ENCODE measurements around the gene PTX4. TPM values are rescaled to one million over a fixed set of nuclear protein-coding genes. Genes with fewer than 3 reads are reported as not detected.
"Not testable (repeated sequence)": the region's sequence is repeated elsewhere in the genome, so short reads cannot be mapped to it uniquely, and the experiment has no call there.

Gene PTX4
- total RNA-seq, 1 donor = 0.27 TPM

GRCh38 chr16:1446296-1447080 is 42.3 kb downstream of the PTX4 start:
- no peak for DNase-seq (ENCODE audit: low read depth in 2 of 3, low spot score in 2 of 3)

- DNase-seq (ENCODE audit: low read depth in 2 of 3, low spot score in 2 of 3) = no peak
These were observed 43.1 kb downstream of the PTX4 start for GRCh38 chr16:1445518-1446203.

- no peak for DNase-seq (ENCODE audit: low read depth in 2 of 3, low spot score in 2 of 3)
These were observed 43.8 kb downstream of the PTX4 start for GRCh38 chr16:1444730-1445517.

- DNase-seq (ENCODE audit: low read depth in 2 of 3, low spot score in 2 of 3) = no peak
These were observed 44.6 kb downstream of the PTX4 start, which contains the start of gene CCDC154 for GRCh38 chr16:1443980-1444729. TSS of gene CCDC154 (minus strand) at chr16:1444556. CDS start at chr16:1444322, 234 bp downstream.

GRCh38 chr16:1443403-1443973 is 45.3 kb downstream of the PTX4 start:
- DNase-seq (ENCODE audit: low read depth in 2 of 3, low spot score in 2 of 3) = no peak

GRCh38 chr16:1442697-1443096 is 46.0 kb downstream of the PTX4 start:
- DNase-seq (ENCODE audit: low read depth in 2 of 3, low spot score in 2 of 3) = no peak

- DNase-seq (ENCODE audit: low read depth in 2 of 3, low spot score in 2 of 3) = no peak
These were observed 47.3 kb downstream of the PTX4 start for GRCh38 chr16:1441391-1441829.

GRCh38 chr16:1439699-1440074 is 49.1 kb downstream of the PTX4 start:
- DNase-seq (ENCODE audit: low read depth in 2 of 3, low spot score in 2 of 3) = not testable (repeated sequence)

GRCh38 chr16:1439058-1439698 is 49.6 kb downstream of the PTX4 start:
- DNase-seq (ENCODE audit: low read depth in 2 of 3, low spot score in 2 of 3) = no peak

GRCh38 chr16:1438229-1439057 is 50.3 kb downstream of the PTX4 start:
- DNase-seq (ENCODE audit: low read depth in 2 of 3, low spot score in 2 of 3) = no peak

- no peak for DNase-seq (ENCODE audit: low read depth in 2 of 3, low spot score in 2 of 3)
These were observed 51.1 kb downstream of the PTX4 start for GRCh38 chr16:1437606-1438005.

GRCh38 chr16:1436731-1437355 is 51.9 kb downstream of the PTX4 start:
- no peak for DNase-seq (ENCODE audit: low read depth in 2 of 3, low spot score in 2 of 3)

GRCh38 chr16:1435921-1436697 is 52.6 kb downstream of the PTX4 start:
- no peak for DNase-seq (ENCODE audit: low read depth in 2 of 3, low spot score in 2 of 3)

Other genes with a start within 250 kb of the PTX4 start
- gene TPSAB1, start 248.2 kb downstream of the PTX4 start, total RNA-seq = 72.2 TPM
- 0.54 TPM for gene TPSD1, start 232.9 kb downstream of the PTX4 start, total RNA-seq
- gene UBE2I, start 179.3 kb downstream of the PTX4 start, total RNA-seq = 67.6 TPM
- 27.7 TPM for gene BAIAP3, start 155.3 kb downstream of the PTX4 start, total RNA-seq
- 48.2 TPM for gene TSR3, start 137.1 kb downstream of the PTX4 start, total RNA-seq
- 56.0 TPM for gene GNPTG, start 137.0 kb downstream of the PTX4 start, total RNA-seq
- gene UNKL, start 74.2 kb downstream of the PTX4 start, total RNA-seq = 45.5 TPM
- gene UQCC4, start 68.2 kb downstream of the PTX4 start, total RNA-seq = 18.0 TPM
- gene PERCC1, start 57.9 kb downstream of the PTX4 start, total RNA-seq = 5.1 TPM
- gene CCDC154, start 44.4 kb downstream of the PTX4 start, total RNA-seq = 0.54 TPM
- gene CLCN7, start 13.9 kb downstream of the PTX4 start, total RNA-seq = 134 TPM
- 33.7 TPM for gene TELO2, start 4.4 kb upstream of the PTX4 start, total RNA-seq
- gene TMEM204, start 44.7 kb upstream of the PTX4 start, total RNA-seq = 14.8 TPM
- gene IFT140, start 123.1 kb upstream of the PTX4 start, total RNA-seq = 46.0 TPM
- gene CRAMP1, start 123.4 kb upstream of the PTX4 start, total RNA-seq = 29.1 TPM
- gene JPT2, start 189.3 kb upstream of the PTX4 start, total RNA-seq = 21.0 TPM
- gene MAPK8IP3, start 217.3 kb upstream of the PTX4 start, total RNA-seq = 179 TPM